SIG-M5 treated with dmso at 0.1 percent for 504 hours (cell line): ENCODE measurements around the gene ARHGEF19.
"Not testable (repeated sequence)": the region's sequence is repeated elsewhere in the genome, so short reads cannot be mapped to it uniquely, and the experiment has no call there.

Experiments
- DNase-seq: peaks from one replicate; lab custom pipeline; 2025; ENCODE audit not compliant: unreplicated experiment; lab: John Stamatoyannopoulos, UW

ARHGEF19 gene

GRCh38 chr1:16168144-16168495 lies 44.3 kb downstream of the ARHGEF19 start:
- DNase-seq = not testable (repeated sequence)

GRCh38 chr1:16167331-16168143 lies 44.9 kb downstream of the ARHGEF19 start:
- peak; percentile 18 for DNase-seq

- DNase-seq = no peak
Observed at GRCh38 chr1:16166117-16166516, 46.3 kb downstream of the ARHGEF19 start.

GRCh38 chr1:16165548-16165947 lies 46.9 kb downstream of the ARHGEF19 start:
- no peak for DNase-seq

- DNase-seq = no peak
Observed at GRCh38 chr1:16165073-16165364, 47.4 kb downstream of the ARHGEF19 start.

- peak; percentile 66 for DNase-seq
Observed at GRCh38 chr1:16164213-16165072, 48.0 kb downstream of the ARHGEF19 start.

GRCh38 chr1:16163608-16164212 lies 48.7 kb downstream of the ARHGEF19 start:
- DNase-seq = not testable (repeated sequence)

- DNase-seq = no peak
Observed at GRCh38 chr1:16162163-16162822, 50.2 kb downstream of the ARHGEF19 start.

GRCh38 chr1:16161717-16162116 lies 50.7 kb downstream of the ARHGEF19 start:
- no peak for DNase-seq

- DNase-seq = no peak
Observed at GRCh38 chr1:16158993-16159831, 53.2 kb downstream of the ARHGEF19 start.

- no peak for DNase-seq
Observed at GRCh38 chr1:16158025-16158424, 54.4 kb downstream of the ARHGEF19 start.

GRCh38 chr1:16156848-16157495 lies 55.5 kb downstream of the ARHGEF19 start:
- no peak for DNase-seq

- no peak for DNase-seq
Observed at GRCh38 chr1:16155537-16156410, 56.7 kb downstream of the ARHGEF19 start, which contains the start of gene EPHA2. TSS of gene EPHA2 (minus strand) at chr1:16156069. CDS start at chr1:16155932, 137 bp downstream.

- DNase-seq = no peak
Observed at GRCh38 chr1:16153999-16154673, 58.3 kb downstream of the ARHGEF19 start.

- DNase-seq = no peak
Observed at GRCh38 chr1:16153096-16153998, 59.1 kb downstream of the ARHGEF19 start.

- DNase-seq = no peak
Observed at GRCh38 chr1:16152481-16153087, 59.9 kb downstream of the ARHGEF19 start.

GRCh38 chr1:16151995-16152384 lies 60.5 kb downstream of the ARHGEF19 start:
- no peak for DNase-seq
